A549 (cell line): ENCODE data around the gene ANGPT4.

Experiments
- CBX2 ChIP-seq: fragments of 200-600 bp; sonication (generic); IDR thresholded peaks from 2 replicates; pipeline ENCODE4 v1.6.1; 2016; ENCODE audit warnings: low read depth, mild to moderate bottlenecking, borderline replicate concordance
- CEBPB ChIP-seq, 2 experiments: fragments of >200 bp in 1 of 2; sonication (Bioruptor Twin) in 1 of 2; formaldehyde crosslinking in 1 of 2; IDR thresholded peaks; 2 replicates each; pipeline ENCODE4 v1.6.1; 2012 to 2016
- CHD2 ChIP-seq: fragments of 150-350 bp; IDR thresholded peaks from 2 replicates; pipeline ENCODE4 v1.6.1; 2014; ENCODE audit warnings: low read length; ENCODE audit not compliant: partially characterized antibody
- EP300 ChIP-seq, 2 experiments: fragments of >200 bp; sonication (Bioruptor Twin); formaldehyde crosslinking; IDR thresholded peaks; 2 replicates in 1 of 2; 3 replicates in 1 of 2; pipeline ENCODE4 v1.6.1; 2016 to 2017
- ESRRA ChIP-seq: fragments of 150-350 bp; IDR thresholded peaks from 2 replicates; pipeline ENCODE4 v1.6.1; 2014; ENCODE audit warnings: mild to moderate bottlenecking, low read length, borderline replicate concordance
- POLR2A ChIP-seq: IDR thresholded peaks from 2 replicates; pipeline ENCODE4 v1.6.1; 2012; ENCODE audit warnings: mild to moderate bottlenecking, low read length
- POLR2AphosphoS2 ChIP-seq: conservative IDR thresholded peaks from 2 replicates; pipeline ENCODE4 v1.6.1; 2012; ENCODE audit warnings: low read length, improper control_type of control experiment, inconsistent platforms
- TF ChIP-seq, protein P1 (sequence below): fragments of >200 bp; sonication (Bioruptor Twin); formaldehyde crosslinking; IDR thresholded peaks from 3 replicates; pipeline ENCODE4 v1.5.1; 2016

DNA sequence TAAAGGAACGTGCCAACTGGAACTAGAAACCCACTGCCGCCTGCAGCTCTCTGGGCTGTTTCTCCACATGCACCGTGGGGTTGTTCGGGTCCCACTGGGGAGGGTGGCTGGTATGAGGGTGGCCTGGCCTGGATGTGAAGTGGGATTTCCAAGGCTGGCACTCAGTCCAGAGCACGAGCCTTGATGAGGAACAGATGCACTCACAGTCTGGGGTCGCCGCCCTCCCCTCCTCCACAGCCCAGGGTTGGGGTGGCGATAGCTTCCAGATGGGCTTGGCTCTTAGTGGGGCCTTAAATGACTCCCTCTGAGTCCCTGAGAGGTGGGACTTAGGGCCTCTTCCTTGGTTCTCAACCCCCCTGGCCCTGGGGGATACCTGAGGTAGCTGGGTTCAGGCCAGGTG is 30.7 kb upstream of the ANGPT4 start:
- TF ChIP-seq, protein P1, sequence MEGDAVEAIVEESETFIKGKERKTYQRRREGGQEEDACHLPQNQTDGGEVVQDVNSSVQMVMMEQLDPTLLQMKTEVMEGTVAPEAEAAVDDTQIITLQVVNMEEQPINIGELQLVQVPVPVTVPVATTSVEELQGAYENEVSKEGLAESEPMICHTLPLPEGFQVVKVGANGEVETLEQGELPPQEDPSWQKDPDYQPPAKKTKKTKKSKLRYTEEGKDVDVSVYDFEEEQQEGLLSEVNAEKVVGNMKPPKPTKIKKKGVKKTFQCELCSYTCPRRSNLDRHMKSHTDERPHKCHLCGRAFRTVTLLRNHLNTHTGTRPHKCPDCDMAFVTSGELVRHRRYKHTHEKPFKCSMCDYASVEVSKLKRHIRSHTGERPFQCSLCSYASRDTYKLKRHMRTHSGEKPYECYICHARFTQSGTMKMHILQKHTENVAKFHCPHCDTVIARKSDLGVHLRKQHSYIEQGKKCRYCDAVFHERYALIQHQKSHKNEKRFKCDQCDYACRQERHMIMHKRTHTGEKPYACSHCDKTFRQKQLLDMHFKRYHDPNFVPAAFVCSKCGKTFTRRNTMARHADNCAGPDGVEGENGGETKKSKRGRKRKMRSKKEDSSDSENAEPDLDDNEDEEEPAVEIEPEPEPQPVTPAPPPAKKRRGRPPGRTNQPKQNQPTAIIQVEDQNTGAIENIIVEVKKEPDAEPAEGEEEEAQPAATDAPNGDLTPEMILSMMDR, result no peak
- no peak for TF ChIP-seq CHD2
- TF ChIP-seq POLR2A, result no peak
- no peak for TF ChIP-seq ESRRA
- no peak for TF ChIP-seq CBX2
- no peak for TF ChIP-seq EP300 (IDR thresholded peaks at IDR 0.05)
- TF ChIP-seq POLR2AphosphoS2, result no peak
- TF ChIP-seq CEBPB (IDR thresholded peaks at IDR 0.05), result no peak
